GM18498 (cell line): ENCODE data around the gene EVI5L.

Experiments used
- ATAC-seq: cut with Tn5 transposase; IDR thresholded peaks from one replicate; pipeline ENCODE4 v1.9.1; 2021; ENCODE audit warnings: mild to moderate bottlenecking, moderate library complexity; ENCODE audit not compliant: unreplicated experiment

The EVI5L gene

GRCh38 chr19:7910321-7911161 is 80.5 kb downstream of the EVI5L start:
- ATAC-seq = no peak

DNA sequence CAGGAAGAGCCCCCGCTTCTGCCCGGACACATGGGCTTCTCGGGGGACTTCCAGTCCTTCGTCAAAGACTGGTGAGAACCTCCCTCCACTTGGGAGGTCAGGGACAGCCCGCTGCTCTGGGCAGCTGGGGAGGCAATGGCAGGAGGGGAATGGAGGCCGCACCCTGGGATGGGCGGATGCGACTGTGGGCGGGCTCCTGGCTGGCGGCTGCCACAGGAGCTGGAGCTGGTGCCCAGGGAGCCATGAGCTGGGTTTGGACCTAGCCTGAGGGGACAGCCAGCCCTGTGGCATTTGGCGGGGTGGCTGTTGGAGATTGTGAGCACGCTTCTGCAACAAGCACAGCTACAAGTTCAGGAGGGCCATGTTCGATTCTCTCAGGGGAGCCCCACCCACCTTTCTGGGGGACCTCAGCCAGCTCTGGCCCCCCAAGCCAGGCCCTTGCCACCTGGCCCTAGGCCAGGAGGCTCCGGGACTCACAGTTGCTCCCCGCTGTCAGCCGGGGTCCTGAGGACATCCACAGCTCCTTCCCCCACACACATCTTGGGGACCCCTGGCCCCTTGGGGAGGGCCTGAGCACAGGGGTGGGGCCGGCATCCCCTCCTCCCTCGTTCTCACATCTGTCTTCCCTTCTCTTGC is 81.6 kb downstream of the EVI5L start:
- no peak for ATAC-seq

DNA sequence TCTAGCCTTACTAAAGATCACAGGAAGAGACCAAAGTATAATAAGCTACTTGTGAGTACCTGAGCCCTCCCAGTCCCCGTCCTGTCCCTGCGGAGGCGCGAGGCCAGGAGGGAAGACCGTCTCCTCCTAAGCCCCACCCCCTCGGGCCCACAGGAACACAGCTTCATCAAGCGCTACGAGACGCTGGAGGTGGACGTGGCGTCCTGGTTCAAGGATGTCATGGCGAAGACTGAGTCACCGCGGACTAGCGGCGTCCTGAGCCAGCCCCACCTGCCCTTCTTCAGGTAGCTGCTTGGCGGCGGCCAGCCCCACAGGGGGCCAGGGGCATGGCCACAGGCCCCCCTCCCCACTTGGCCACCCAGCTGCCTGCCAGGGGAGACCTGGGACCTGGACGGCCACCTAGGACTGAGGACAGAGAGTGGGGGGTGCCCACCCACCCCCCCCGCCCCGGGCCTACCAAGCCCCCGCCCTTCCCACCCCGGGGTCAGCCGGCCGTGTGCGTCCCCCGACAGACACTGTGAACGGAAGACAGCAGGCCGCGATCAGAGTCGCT is 82.2 kb downstream of the EVI5L start:
- no peak for ATAC-seq

DNA sequence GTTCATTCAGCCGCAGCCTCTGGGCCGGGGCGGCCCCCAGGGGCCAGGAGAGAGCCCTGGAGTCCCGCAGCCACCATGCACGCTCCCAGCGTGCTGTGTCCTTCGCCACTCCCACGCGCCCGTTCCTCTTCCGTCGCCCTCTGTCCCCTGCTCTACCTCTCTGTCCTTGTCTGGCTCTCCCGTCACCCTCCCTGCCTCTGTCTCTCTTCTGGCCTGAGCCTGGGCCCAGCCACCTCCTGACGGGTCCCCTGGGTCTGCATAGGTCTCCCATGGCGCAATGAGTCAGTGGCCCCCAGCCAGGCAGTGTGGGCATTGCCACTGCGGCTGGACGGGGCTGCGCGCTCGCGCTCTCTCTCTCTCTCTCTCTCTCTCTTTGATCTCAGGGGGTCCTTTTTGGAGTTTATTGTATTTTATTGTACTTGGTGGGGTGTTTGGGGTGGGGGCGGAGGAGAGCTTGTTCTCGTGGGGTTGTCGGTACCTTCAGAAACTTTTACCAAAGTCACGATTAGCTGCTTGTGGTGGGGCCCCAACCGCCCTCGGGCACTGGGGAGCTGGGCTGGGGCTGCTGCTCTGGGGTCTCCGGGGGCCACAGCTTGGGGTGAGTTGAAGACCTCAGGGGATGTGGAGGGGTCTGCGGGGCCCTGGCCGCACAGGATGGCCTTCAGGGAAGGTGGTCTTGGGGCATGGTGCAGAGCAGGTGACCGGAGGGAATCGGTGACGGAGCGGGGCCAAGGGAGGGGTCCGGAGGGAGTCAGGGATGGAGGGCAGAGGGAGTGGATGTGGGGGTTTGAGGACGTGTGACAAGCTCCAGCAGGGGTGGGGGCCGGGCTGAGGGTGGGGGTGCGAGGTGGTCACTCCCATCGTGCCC is 82.9 kb downstream of the EVI5L start:
- ATAC-seq = no peak

GRCh38 chr19:7913652-7914051 is 83.6 kb downstream of the EVI5L start:
- no peak for ATAC-seq

- no peak for ATAC-seq
Measured at GRCh38 chr19:7914099-7914498, 84.1 kb downstream of the EVI5L start.
